ENCODE results near the gene EFHD1. TPM values are rescaled to one million over a fixed set of nuclear protein-coding genes. Genes with fewer than 3 reads are reported as not detected.
A peak's percentile ranks its signal among the peaks of the same experiment; 100 is the strongest.

Gene EFHD1
- total RNA-seq, 1 donor from 2014 or later, result 106 TPM

DNA sequence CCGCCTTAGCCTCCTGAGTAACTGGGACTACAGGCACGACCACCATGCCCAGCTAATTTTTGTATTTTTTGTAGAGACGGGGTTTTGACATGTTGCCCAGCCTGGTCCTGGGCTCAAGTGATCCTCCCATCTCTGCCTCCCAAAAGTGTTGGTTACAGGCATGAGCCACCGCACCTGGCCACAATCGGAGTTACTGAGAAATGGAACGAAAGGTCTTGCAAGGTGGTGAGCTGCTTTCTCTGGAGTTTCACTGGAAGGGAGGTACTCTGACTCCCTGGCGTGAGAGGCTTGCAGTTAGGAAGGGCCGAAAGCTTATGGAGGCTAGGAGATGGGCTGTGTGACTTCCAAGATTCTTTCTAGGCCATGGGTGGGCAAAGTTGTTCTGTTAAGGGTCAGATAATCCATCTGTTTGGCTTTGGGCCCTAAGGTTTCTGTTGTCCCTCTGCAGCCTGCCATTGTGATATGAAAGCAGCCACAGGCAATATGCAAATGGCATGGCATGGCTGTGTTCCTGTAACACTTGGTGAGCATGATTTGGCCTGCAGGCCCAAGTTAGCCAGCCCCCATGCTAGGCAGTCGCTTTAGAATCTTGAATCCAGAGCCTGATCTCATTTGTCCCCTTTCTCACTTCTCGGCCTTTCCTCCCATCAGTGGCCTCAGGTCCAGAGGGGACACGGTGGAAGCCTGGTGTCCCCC, 7.9 kb downstream of the EFHD1 start:
- no peak for DNase-seq (ENCODE audit: extremely low spot score, unreplicated experiment)
- H3K4me3 Mint-ChIP-seq (ENCODE audit: unreplicated experiment), result no peak overlapping the region
- H3K36me3 Mint-ChIP-seq (ENCODE audit: unreplicated experiment), result peaks cover 4% of the 10 kb centered on the region
- H3K4me1 Mint-ChIP-seq (ENCODE audit: unreplicated experiment), result peaks cover 46% of the 10 kb centered on the region
- no peaks in the 10 kb centered on the region for H3K27me3 Mint-ChIP-seq (ENCODE audit: unreplicated experiment)
- H3K9me3 Mint-ChIP-seq (ENCODE audit: unreplicated experiment), result no peaks in the 10 kb centered on the region
- H3K27ac Mint-ChIP-seq (ENCODE audit: unreplicated experiment), result no peak overlapping the region
- TF ChIP-seq, protein P1, sequence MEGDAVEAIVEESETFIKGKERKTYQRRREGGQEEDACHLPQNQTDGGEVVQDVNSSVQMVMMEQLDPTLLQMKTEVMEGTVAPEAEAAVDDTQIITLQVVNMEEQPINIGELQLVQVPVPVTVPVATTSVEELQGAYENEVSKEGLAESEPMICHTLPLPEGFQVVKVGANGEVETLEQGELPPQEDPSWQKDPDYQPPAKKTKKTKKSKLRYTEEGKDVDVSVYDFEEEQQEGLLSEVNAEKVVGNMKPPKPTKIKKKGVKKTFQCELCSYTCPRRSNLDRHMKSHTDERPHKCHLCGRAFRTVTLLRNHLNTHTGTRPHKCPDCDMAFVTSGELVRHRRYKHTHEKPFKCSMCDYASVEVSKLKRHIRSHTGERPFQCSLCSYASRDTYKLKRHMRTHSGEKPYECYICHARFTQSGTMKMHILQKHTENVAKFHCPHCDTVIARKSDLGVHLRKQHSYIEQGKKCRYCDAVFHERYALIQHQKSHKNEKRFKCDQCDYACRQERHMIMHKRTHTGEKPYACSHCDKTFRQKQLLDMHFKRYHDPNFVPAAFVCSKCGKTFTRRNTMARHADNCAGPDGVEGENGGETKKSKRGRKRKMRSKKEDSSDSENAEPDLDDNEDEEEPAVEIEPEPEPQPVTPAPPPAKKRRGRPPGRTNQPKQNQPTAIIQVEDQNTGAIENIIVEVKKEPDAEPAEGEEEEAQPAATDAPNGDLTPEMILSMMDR (IDR thresholded peaks at IDR 0.05), result no peak

GRCh38 chr2:232643147-232643425, 9.7 kb downstream of the EFHD1 start:
- DNase-seq (ENCODE audit: extremely low spot score, unreplicated experiment), result no peak
- Mint-ChIP-seq H3K27ac (ENCODE audit: unreplicated experiment) (peak overlapping the region; percentile 5), H3K4me3 (ENCODE audit: unreplicated experiment) (no peak overlapping the region), H3K27me3 (ENCODE audit: unreplicated experiment) (no peaks in the 10 kb centered on the region), H3K4me1 (ENCODE audit: unreplicated experiment) (peaks cover 40% of the 10 kb centered on the region), H3K36me3 (ENCODE audit: unreplicated experiment) (peaks cover 6% of the 10 kb centered on the region), H3K9me3 (ENCODE audit: unreplicated experiment) (no peaks in the 10 kb centered on the region)
- TF ChIP-seq, protein P1 (IDR thresholded peaks at IDR 0.05), result no peak

- H3K36me3 Mint-ChIP-seq (ENCODE audit: unreplicated experiment), result peaks cover 7% of the 10 kb centered on the region
- DNase-seq (ENCODE audit: extremely low spot score, unreplicated experiment), result no peak
- H3K4me3 Mint-ChIP-seq (ENCODE audit: unreplicated experiment), result no peak overlapping the region
- TF ChIP-seq, protein P1 (IDR thresholded peaks at IDR 0.05), result no peak
- H3K27ac Mint-ChIP-seq (ENCODE audit: unreplicated experiment), result no peak overlapping the region
- H3K27me3 Mint-ChIP-seq (ENCODE audit: unreplicated experiment), result no peaks in the 10 kb centered on the region
- H3K9me3 Mint-ChIP-seq (ENCODE audit: unreplicated experiment), result no peaks in the 10 kb centered on the region
- peaks cover 36% of the 10 kb centered on the region for H3K4me1 Mint-ChIP-seq (ENCODE audit: unreplicated experiment)
Measured at GRCh38 chr2:232643813-232644347, 10.5 kb downstream of the EFHD1 start.

- Mint-ChIP-seq H3K27ac (ENCODE audit: unreplicated experiment) (no peak overlapping the region), H3K4me1 (ENCODE audit: unreplicated experiment) (peaks cover 35% of the 10 kb centered on the region), H3K4me3 (ENCODE audit: unreplicated experiment) (no peak overlapping the region), H3K36me3 (ENCODE audit: unreplicated experiment) (peaks cover 7% of the 10 kb centered on the region), H3K27me3 (ENCODE audit: unreplicated experiment) (no peaks in the 10 kb centered on the region), H3K9me3 (ENCODE audit: unreplicated experiment) (no peaks in the 10 kb centered on the region)
- TF ChIP-seq, protein P1 (IDR thresholded peaks at IDR 0.05), result no peak
- no peak for DNase-seq (ENCODE audit: extremely low spot score, unreplicated experiment)
Measured at GRCh38 chr2:232645061-232645460, 11.7 kb downstream of the EFHD1 start.

DNA sequence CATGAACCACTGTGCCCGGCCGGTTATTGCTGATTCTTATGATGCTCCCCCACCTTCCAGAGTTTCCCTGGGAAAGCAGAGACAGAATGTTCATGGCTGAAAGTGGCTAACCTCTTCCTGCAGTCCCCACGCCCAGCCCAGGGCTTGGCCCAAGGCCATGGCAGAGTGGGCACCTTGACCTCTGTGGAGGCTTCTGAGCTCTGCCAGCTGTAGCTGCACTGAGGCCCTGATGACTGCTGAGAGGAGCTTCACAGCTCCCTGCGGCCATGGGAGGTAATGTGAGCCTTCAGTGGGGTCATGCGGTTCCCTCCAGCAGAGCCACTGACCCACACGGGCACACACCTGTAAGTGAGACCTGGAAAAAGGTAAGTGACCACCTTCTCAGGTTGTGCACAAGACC, 13.3 kb downstream of the EFHD1 start:
- Mint-ChIP-seq H3K27ac (ENCODE audit: unreplicated experiment) (no peak overlapping the region), H3K4me3 (ENCODE audit: unreplicated experiment) (no peak overlapping the region), H3K36me3 (ENCODE audit: unreplicated experiment) (peaks cover 4% of the 10 kb centered on the region), H3K9me3 (ENCODE audit: unreplicated experiment) (no peaks in the 10 kb centered on the region), H3K4me1 (ENCODE audit: unreplicated experiment) (peaks cover 32% of the 10 kb centered on the region), H3K27me3 (ENCODE audit: unreplicated experiment) (no peaks in the 10 kb centered on the region)
- TF ChIP-seq, protein P1 (IDR thresholded peaks at IDR 0.05), result no peak
- no peak for DNase-seq (ENCODE audit: extremely low spot score, unreplicated experiment)
